Muscle of leg (tissue), 11 donors: ENCODE results near the gene ACACB. TPM values are rescaled to one million over a fixed set of nuclear protein-coding genes. Genes with fewer than 3 reads are reported as not detected.

ENCODE experiments used
- DNase-seq: peaks from one replicate; pipeline ENCODE4 v3.0.0; 2013
- H3K27ac ChIP-seq: one replicate; pipeline ENCODE4 v1.5.1; 2013; ENCODE audit warnings: mild to moderate bottlenecking, low read length, control low read depth
- H3K27me3 ChIP-seq: one replicate; pipeline ENCODE4 v1.6.1; 2013; ENCODE audit warnings: low read length; ENCODE audit not compliant: control insufficient read depth, insufficient read depth
- H3K36me3 ChIP-seq: one replicate; pipeline ENCODE4 v1.6.1; 2013; ENCODE audit warnings: low read length; ENCODE audit not compliant: control insufficient read depth, insufficient read depth
- H3K4me1 ChIP-seq: one replicate; pipeline ENCODE4 v1.6.1; 2013; ENCODE audit warnings: low read length; ENCODE audit not compliant: control insufficient read depth, insufficient read depth
- H3K4me3 ChIP-seq: one replicate; pipeline ENCODE4 v1.5.1; 2013; ENCODE audit warnings: low read length, control low read depth
- H3K9me3 ChIP-seq: replicated peaks from 2 replicates; pipeline ENCODE4 v1.6.1; 2013; ENCODE audit warnings: low read depth, low read length; ENCODE audit not compliant: control insufficient read depth
- WGBS: methylation state at CpG from one replicate; pipeline ENCODE4 v1.1.5; 2013; ENCODE audit warnings: missing lambda C conversion rate; ENCODE audit not compliant: insufficient coverage; 5-methylcytosine and 5-hydroxymethylcytosine counted together
- polyA plus RNA-seq, 8 donors: library from polyadenylated mRNA; unstranded; fragments of 120-200 nt; gene quantifications; one replicate each; pipeline versions ENCODE4 v1.2.1 to v1.2.3, GENCODE V29; 2013; ENCODE audit warnings: inconsistent platforms in 1 of 8, low replicate concordance in 1 of 8; ENCODE audit not compliant: insufficient read length in 8 of 8, insufficient read depth in 1 of 8
- total RNA-seq: library from RNA; stranded (reverse); fragments of 120-200 nt; gene quantifications from one replicate; pipeline ENCODE4 v1.2.4, GENCODE V29; 2013

ACACB gene
- total and polyA plus RNA-seq, 9 donors, result 6.4 to 10.4 (median 7.9) TPM

GRCh38 chr12:109244073-109244472 lies 127.7 kb downstream of the ACACB start:
- Histone ChIP-seq H3K27me3 (no peaks in the 10 kb centered on the region), H3K4me3 (no peak overlapping the region), H3K9me3 (no peaks in the 10 kb centered on the region), H3K4me1 (peaks cover 4% of the 10 kb centered on the region), H3K36me3 (peaks cover 45% of the 10 kb centered on the region), H3K27ac (no peak overlapping the region)
- WGBS, result no CpG with 5 or more reads among the region's 5 CpGs
- DNase-seq, result peak; percentile 23

GRCh38 chr12:109246221-109246620 lies 129.8 kb downstream of the ACACB start:
- Histone ChIP-seq H3K27me3 (no peaks in the 10 kb centered on the region), H3K4me3 (no peak overlapping the region), H3K27ac (no peak overlapping the region), H3K36me3 (peaks cover 32% of the 10 kb centered on the region), H3K9me3 (no peaks in the 10 kb centered on the region), H3K4me1 (peaks cover 4% of the 10 kb centered on the region)
- DNase-seq, result no peak
- WGBS, result 94% methylated on average over 13 of the region's 15 CpGs

GRCh38 chr12:109247831-109248654 lies 131.7 kb downstream of the ACACB start:
- H3K36me3 ChIP-seq, result peaks cover 30% of the 10 kb centered on the region
- 75% methylated on average over 5 of the region's 9 CpGs for WGBS
- no peak overlapping the region for H3K4me3 ChIP-seq
- no peak overlapping the region for H3K27ac ChIP-seq
- DNase-seq, result no peak
- no peaks in the 10 kb centered on the region for H3K4me1 ChIP-seq
- H3K9me3 ChIP-seq, result no peaks in the 10 kb centered on the region
- no peaks in the 10 kb centered on the region for H3K27me3 ChIP-seq

GRCh38 chr12:109250523-109250922 lies 134.1 kb downstream of the ACACB start:
- Histone ChIP-seq H3K4me3 (no peak overlapping the region), H3K9me3 (peaks cover 8% of the 10 kb centered on the region), H3K27me3 (no peaks in the 10 kb centered on the region), H3K36me3 (peaks cover 34% of the 10 kb centered on the region), H3K4me1 (no peaks in the 10 kb centered on the region), H3K27ac (no peak overlapping the region)
- DNase-seq, result no peak
- WGBS, result 15% methylated on average over 1 of the region's 1 CpG

- Histone ChIP-seq H3K27me3 (no peaks in the 10 kb centered on the region), H3K9me3 (peaks cover 8% of the 10 kb centered on the region), H3K27ac (no peak overlapping the region), H3K4me3 (no peak overlapping the region), H3K4me1 (no peaks in the 10 kb centered on the region), H3K36me3 (peaks cover 23% of the 10 kb centered on the region)
- no peak for DNase-seq
- 100% methylated on average over 2 of the region's 4 CpGs for WGBS
These were observed 136.4 kb downstream of the ACACB start for GRCh38 chr12:109252799-109253198.

GRCh38 chr12:109253913-109254544 lies 137.6 kb downstream of the ACACB start:
- Histone ChIP-seq H3K36me3 (peaks cover 28% of the 10 kb centered on the region), H3K27me3 (no peaks in the 10 kb centered on the region), H3K4me1 (no peaks in the 10 kb centered on the region), H3K27ac (no peak overlapping the region), H3K4me3 (no peak overlapping the region), H3K9me3 (peaks cover 8% of the 10 kb centered on the region)
- WGBS, result 94% methylated on average over 5 of the region's 7 CpGs
- no peak for DNase-seq

GRCh38 chr12:109255377-109255776 lies 139.0 kb downstream of the ACACB start:
- no peaks in the 10 kb centered on the region for H3K27me3 ChIP-seq
- no peak overlapping the region for H3K27ac ChIP-seq
- H3K36me3 ChIP-seq, result peaks cover 32% of the 10 kb centered on the region
- peaks cover 8% of the 10 kb centered on the region for H3K9me3 ChIP-seq
- WGBS, result 58% methylated on average over 3 of the region's 5 CpGs
- no peaks in the 10 kb centered on the region for H3K4me1 ChIP-seq
- no peak for DNase-seq
- H3K4me3 ChIP-seq, result no peak overlapping the region

- peaks cover 37% of the 10 kb centered on the region for H3K36me3 ChIP-seq
- WGBS, result 75% methylated on average over 8 of the region's 8 CpGs
- H3K4me3 ChIP-seq, result no peak overlapping the region
- H3K27ac ChIP-seq, result no peak overlapping the region
- H3K4me1 ChIP-seq, result no peaks in the 10 kb centered on the region
- peaks cover 8% of the 10 kb centered on the region for H3K9me3 ChIP-seq
- no peaks in the 10 kb centered on the region for H3K27me3 ChIP-seq
- no peak for DNase-seq
These were observed 139.6 kb downstream of the ACACB start for GRCh38 chr12:109256011-109256410.

GRCh38 chr12:109258201-109258600 lies 141.8 kb downstream of the ACACB start:
- WGBS, result 89% methylated on average over 6 of the region's 6 CpGs
- H3K27me3 ChIP-seq, result no peaks in the 10 kb centered on the region
- peaks cover 30% of the 10 kb centered on the region for H3K36me3 ChIP-seq

GRCh38 chr12:109258607-109259544 lies 142.5 kb downstream of the ACACB start:
- H3K27ac ChIP-seq, result no peak overlapping the region
- 77% methylated on average over 15 of the region's 16 CpGs for WGBS
- H3K9me3 ChIP-seq, result peaks cover 5% of the 10 kb centered on the region
- no peaks in the 10 kb centered on the region for H3K27me3 ChIP-seq
- H3K4me3 ChIP-seq, result no peak overlapping the region
- DNase-seq, result peak; percentile 23
- H3K36me3 ChIP-seq, result peaks cover 29% of the 10 kb centered on the region
- no peaks in the 10 kb centered on the region for H3K4me1 ChIP-seq

More at GRCh38 chr12:109258201-109258600, 141.8 kb downstream of the ACACB start:
- Histone ChIP-seq H3K4me1 (no peaks in the 10 kb centered on the region), H3K27ac (no peak overlapping the region), H3K9me3 (peaks cover 8% of the 10 kb centered on the region), H3K4me3 (no peak overlapping the region)
- DNase-seq, result no peak
